ENCODE results near the gene SAXO1.

GRCh38 chr9:18888290-18888689 lies 144.7 kb downstream of the SAXO1 start:
- TF ChIP-seq, protein P1, sequence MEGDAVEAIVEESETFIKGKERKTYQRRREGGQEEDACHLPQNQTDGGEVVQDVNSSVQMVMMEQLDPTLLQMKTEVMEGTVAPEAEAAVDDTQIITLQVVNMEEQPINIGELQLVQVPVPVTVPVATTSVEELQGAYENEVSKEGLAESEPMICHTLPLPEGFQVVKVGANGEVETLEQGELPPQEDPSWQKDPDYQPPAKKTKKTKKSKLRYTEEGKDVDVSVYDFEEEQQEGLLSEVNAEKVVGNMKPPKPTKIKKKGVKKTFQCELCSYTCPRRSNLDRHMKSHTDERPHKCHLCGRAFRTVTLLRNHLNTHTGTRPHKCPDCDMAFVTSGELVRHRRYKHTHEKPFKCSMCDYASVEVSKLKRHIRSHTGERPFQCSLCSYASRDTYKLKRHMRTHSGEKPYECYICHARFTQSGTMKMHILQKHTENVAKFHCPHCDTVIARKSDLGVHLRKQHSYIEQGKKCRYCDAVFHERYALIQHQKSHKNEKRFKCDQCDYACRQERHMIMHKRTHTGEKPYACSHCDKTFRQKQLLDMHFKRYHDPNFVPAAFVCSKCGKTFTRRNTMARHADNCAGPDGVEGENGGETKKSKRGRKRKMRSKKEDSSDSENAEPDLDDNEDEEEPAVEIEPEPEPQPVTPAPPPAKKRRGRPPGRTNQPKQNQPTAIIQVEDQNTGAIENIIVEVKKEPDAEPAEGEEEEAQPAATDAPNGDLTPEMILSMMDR (IDR thresholded peaks at IDR 0.05; ENCODE audit: insufficient read depth, low read depth, low read length): no peak
- no peak for TF ChIP-seq EZH2 (IDR thresholded peaks at IDR 0.05; ENCODE audit: insufficient read depth, low read length)
